Activated CD8-positive, alpha-beta memory T cell treated with anti-CD3 and anti-CD28 coated beads, Interleukin-2, amount 10 ng/mL, durations not matched to agents 7 days and 5 days (primary cell): ENCODE measurements around the gene SEPSECS. TPM values are rescaled to one million over a fixed set of nuclear protein-coding genes. Genes with fewer than 3 reads are reported as not detected.

ENCODE experiments used
- ATAC-seq: fragments of 150-1000 bp; cut with Tn5 transposase; one replicate; pipeline ENCODE4 v1.10.0; 2021; ENCODE audit warnings: moderate library complexity
- CTCF ChIA-PET: fragments of 350-600 bp; sonication (Branson Sonifier 250); formaldehyde crosslinking; loops from one replicate; lab custom pipeline; 2021; ENCODE audit warnings: antibody characterized with exemption; lab: Charles Lee
- DNase-seq: peaks from one replicate; pipeline ENCODE4 v3.0.0-alpha.2; 2020
- H3K27ac Mint-ChIP-seq: one replicate; pipeline ENCODE4 v1.8.0; 2021; ENCODE audit warnings: mild to moderate bottlenecking, mixed read lengths
- H3K27me3 Mint-ChIP-seq: one replicate; pipeline ENCODE4 v1.8.0; 2021; ENCODE audit warnings: mixed read lengths
- H3K36me3 Mint-ChIP-seq: one replicate; pipeline ENCODE4 v1.8.0; 2021; ENCODE audit warnings: mild to moderate bottlenecking, mixed read lengths
- H3K4me1 Mint-ChIP-seq: one replicate; pipeline ENCODE4 v1.8.0; 2021; ENCODE audit warnings: mixed read lengths
- H3K4me3 Mint-ChIP-seq: one replicate; pipeline ENCODE4 v1.8.0; 2021; ENCODE audit warnings: mild to moderate bottlenecking, moderate library complexity, mixed read lengths
- H3K9me3 Mint-ChIP-seq: one replicate; pipeline ENCODE4 v1.8.0; 2022; ENCODE audit warnings: low read depth, mixed read lengths
- total RNA-seq, 2 experiments: library from RNA; stranded (reverse); gene quantifications; one replicate each; pipeline ENCODE4 v1.2.3, GENCODE V29; 2021

The SEPSECS gene
- total RNA-seq, 2 experiments from 2014 or later = 12.9 TPM

DNA sequence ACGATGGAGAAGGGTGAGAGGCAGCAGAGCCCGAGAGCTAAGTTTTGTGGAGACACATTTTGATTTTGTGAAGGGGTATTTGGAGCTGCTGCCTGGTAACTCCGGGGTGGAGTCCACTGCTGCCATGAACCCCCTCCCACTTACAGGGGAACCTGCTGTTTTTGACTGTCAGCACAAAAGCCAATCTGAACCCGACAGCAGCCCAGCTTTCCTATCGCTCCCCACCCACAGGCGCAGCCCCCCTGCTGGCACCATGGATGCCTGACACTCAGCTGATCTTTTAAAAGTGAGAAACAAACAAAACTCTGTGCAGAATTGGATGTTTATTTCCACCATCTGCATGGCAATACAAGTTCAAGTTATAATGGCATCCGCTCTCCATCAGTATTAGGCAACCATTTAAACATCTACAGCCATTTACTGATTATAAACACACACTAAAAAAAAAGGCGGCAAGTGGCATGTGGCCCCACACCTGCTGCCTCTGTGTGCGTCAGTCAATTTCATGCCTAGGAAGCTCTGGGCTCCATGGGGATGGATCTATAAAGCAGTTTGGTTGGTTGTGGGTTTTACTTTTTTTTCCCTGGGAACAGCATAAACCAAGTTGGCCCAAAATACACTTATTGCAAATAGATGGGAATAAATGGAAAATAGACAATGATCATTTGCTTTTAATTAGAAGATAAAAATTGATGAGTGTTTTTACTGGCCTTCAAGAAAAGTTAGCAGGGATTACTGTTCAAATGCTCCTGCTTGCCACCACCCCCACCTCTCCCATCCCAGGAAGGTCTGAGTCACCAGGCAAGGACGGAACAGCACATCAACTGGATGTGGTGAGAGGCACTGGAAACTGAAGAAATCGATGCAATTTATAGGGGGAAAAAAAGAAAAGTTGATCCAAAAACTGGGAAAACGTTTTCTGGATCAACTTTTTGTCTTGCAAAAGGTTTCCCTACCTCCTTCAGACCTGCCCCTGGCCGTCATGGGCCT is 46.0 kb downstream of the SEPSECS start:
- Mint-ChIP-seq H3K4me1 (no peaks in the 10 kb centered on the region), H3K36me3 (peaks cover 2% of the 10 kb centered on the region), H3K9me3 (no peaks in the 10 kb centered on the region), H3K4me3 (no peak overlapping the region), H3K27me3 (no peaks in the 10 kb centered on the region), H3K27ac (no peak overlapping the region)
- ATAC-seq (no peak), DNase-seq (no peak)
- CTCF ChIA-PET = no interaction called here

DNA sequence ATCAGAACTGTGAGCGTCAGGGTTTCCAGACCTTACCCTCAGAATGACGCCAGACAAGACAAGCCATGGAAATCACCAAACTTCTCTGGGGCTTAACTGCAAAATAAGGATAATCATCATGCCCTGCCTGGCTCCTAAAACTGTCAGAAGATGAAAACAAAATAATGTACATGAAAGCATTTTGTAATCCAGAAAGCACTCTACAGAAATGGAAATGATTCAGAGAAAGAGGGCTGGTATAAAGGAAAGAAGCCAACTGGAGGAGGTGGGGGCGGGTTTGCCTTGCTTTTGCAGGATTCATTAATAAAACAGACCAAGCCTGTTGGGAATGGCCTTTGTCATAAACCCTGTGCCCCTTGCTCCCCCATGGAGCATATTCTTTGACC is 47.3 kb downstream of the SEPSECS start:
- ATAC-seq (no peak), DNase-seq (no peak)
- no peaks in the 10 kb centered on the region for H3K27me3 Mint-ChIP-seq
- H3K4me1 Mint-ChIP-seq = no peaks in the 10 kb centered on the region
- CTCF ChIA-PET = no interaction called here
- H3K9me3 Mint-ChIP-seq = no peaks in the 10 kb centered on the region
- no peak overlapping the region for H3K27ac Mint-ChIP-seq
- H3K4me3 Mint-ChIP-seq = no peak overlapping the region
- no peaks in the 10 kb centered on the region for H3K36me3 Mint-ChIP-seq

DNA sequence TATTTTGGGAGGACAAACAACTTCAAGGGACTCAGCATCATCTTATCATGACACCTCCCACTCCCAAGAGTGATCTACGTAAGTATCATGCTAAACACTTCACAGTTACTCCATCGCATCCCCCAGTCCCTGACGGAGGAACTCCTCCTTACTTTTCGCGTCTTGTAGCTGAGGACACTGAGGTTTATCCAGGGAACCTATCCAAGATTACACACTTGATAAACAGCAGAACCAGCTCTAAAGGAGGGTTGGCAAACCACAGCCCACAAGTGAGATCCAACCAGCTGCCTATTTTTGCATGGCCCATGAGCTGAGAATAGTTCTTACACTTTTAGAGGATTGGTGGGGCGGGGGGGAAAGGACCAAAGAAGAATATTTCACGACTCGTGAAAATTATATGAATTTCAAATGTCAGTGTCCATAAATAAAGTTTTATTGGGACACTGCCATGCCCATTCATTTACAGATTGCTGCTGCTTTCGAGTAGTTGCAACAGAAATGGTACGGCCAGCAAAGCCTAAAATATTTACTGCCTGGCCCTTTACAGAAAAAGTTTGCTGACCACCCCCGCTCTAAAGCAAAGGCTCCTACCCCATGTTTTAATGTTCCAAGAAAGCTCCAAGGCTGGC is 47.8 kb downstream of the SEPSECS start:
- CTCF ChIA-PET = no interaction called here
- Mint-ChIP-seq H3K36me3 (no peaks in the 10 kb centered on the region), H3K4me3 (no peak overlapping the region)

DNA sequence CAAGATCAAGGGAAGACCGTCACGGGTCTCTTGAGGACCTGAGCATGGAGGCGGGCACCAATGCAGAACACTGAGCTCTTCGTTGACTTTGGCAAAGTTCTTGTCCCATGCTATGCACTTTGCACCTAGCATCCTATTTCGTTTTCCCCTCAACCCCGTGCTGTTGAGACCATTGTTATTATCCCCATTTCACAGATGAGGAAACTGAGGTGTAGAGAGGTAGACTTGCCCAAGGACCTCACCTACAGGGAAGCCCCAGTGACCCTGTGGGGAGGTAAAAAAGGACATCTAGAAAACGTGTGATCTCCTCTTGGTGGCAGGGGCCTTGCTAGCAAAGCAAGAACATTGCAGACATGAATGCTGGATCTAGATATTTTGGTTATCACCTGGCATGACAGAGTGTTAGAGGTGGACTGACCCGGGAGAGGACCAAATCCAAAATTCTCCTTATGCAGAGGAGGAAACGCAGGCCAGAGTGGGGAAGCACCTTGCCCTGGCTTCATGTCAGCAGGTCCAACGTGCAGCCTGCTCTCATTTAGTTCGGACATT is 48.5 kb downstream of the SEPSECS start:
- CTCF ChIA-PET = no interaction called here
- H3K4me1 Mint-ChIP-seq = no peaks in the 10 kb centered on the region
- H3K27me3 Mint-ChIP-seq = no peaks in the 10 kb centered on the region
- no peaks in the 10 kb centered on the region for H3K36me3 Mint-ChIP-seq
- no peak overlapping the region for H3K4me3 Mint-ChIP-seq
- H3K27ac Mint-ChIP-seq = no peak overlapping the region
- H3K9me3 Mint-ChIP-seq = no peaks in the 10 kb centered on the region
- DNase-seq (no peak), ATAC-seq (no peak)

More for the DNA sequence above, 47.8 kb downstream of the SEPSECS start:
- H3K4me1 Mint-ChIP-seq = no peaks in the 10 kb centered on the region
- DNase-seq (no peak), ATAC-seq (no peak)
- no peaks in the 10 kb centered on the region for H3K9me3 Mint-ChIP-seq
- H3K27me3 Mint-ChIP-seq = no peaks in the 10 kb centered on the region
- no peak overlapping the region for H3K27ac Mint-ChIP-seq

DNA sequence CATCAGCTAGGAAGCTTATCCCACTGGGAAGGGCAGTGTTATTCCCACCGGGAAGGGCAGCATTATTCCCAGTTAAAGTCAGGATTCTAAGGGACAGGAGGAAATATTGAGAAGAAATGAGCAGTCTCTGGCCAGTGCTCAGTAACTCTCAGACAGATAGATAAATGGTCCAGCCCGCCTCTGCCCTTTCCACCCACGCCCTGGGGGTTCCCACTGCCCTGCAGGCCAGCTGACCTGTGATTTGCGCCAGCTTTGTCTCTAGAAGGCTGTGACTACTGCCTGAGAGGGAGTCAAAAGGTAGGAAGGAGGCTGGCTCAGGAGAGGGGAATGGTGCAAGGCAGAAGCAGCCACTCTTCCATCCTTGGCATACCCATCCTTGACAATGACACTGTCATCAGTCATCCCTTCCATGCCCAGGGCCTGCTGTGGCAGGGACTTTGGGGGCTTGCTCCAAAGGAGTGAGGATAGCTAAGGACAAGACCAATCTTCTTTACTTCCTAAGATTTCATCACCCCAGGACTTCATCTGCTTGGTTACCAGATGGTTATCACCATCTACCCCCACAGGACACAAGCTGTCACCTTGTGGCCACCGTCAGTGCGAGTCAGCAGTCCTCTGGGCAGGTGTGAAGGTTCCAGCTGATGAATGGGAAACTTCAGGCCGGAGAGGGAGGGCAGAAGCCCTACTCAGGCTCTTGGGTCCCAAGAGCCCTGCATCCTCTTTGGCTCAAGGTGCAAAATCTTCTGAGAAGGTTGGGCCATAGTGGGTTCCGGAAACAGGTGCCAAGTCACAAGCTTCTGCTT is 49.5 kb downstream of the SEPSECS start:
- Mint-ChIP-seq H3K27me3 (no peaks in the 10 kb centered on the region), H3K4me3 (no peak overlapping the region), H3K4me1 (no peaks in the 10 kb centered on the region), H3K36me3 (no peaks in the 10 kb centered on the region), H3K27ac (no peak overlapping the region), H3K9me3 (no peaks in the 10 kb centered on the region)
- DNase-seq = no peak
- no peak for ATAC-seq
- CTCF ChIA-PET = interaction anchor here (1.1 kb wide), 1 partner anchor 34 kb away, joined by 3 read pairs; no protein-coding TSS in a partner anchor

DNA sequence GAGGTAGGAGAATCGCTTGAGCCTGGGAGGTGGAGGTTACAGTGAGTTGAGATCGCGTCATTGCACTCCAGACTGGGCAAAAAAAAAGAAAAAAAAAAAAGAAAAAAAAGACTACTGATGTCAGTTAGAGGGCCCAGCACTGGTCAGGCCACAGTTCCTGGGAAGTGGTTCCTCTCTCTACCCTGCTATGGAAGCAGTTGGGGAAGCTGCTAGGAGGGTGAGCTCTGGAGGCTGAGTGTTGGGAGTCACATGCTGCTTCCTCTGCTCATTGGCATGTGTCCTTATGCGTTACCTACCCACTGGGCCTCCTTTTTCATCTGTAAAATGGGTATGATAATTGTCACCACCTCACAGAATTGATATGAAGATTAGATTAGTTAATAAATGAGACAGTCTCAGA is 50.7 kb downstream of the SEPSECS start:
- H3K36me3 Mint-ChIP-seq = no peaks in the 10 kb centered on the region
- H3K9me3 Mint-ChIP-seq = no peaks in the 10 kb centered on the region
- H3K4me1 Mint-ChIP-seq = no peaks in the 10 kb centered on the region
- CTCF ChIA-PET = interaction anchor here (1.1 kb wide), 1 partner anchor 35 kb away, joined by 3 read pairs; no protein-coding TSS in a partner anchor
- DNase-seq (no peak), ATAC-seq (no peak)
- no peak overlapping the region for H3K27ac Mint-ChIP-seq
- H3K27me3 Mint-ChIP-seq = peaks cover 3% of the 10 kb centered on the region
- H3K4me3 Mint-ChIP-seq = no peak overlapping the region

DNA sequence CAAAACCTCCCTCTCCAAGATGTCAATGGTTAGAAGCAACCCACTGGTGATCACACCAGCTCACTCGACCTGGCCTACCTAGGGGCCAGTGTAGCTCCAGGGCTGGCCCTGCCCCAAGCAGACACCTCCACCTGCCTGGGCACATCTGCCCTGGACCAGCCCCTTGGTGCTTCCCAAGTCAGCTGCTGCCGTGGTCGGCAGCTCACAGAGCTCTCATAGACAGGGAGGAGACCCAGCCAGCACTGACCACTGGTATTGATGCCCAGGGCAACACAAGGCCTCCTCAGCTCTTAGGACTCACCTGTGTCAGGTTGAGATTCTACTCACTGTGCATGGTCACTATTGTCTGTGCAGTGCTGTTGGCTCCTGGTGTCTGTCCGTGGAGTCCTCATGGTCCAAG is 51.7 kb downstream of the SEPSECS start:
- DNase-seq (no peak), ATAC-seq (no peak)
- Mint-ChIP-seq H3K4me3 (no peak overlapping the region), H3K27ac (no peak overlapping the region), H3K4me1 (no peaks in the 10 kb centered on the region), H3K9me3 (no peaks in the 10 kb centered on the region), H3K36me3 (no peaks in the 10 kb centered on the region), H3K27me3 (peaks cover 6% of the 10 kb centered on the region)
- CTCF ChIA-PET = interaction anchor here (1.1 kb wide), 1 partner anchor 129 kb away, joined by 4 read pairs; no protein-coding TSS in a partner anchor

DNA sequence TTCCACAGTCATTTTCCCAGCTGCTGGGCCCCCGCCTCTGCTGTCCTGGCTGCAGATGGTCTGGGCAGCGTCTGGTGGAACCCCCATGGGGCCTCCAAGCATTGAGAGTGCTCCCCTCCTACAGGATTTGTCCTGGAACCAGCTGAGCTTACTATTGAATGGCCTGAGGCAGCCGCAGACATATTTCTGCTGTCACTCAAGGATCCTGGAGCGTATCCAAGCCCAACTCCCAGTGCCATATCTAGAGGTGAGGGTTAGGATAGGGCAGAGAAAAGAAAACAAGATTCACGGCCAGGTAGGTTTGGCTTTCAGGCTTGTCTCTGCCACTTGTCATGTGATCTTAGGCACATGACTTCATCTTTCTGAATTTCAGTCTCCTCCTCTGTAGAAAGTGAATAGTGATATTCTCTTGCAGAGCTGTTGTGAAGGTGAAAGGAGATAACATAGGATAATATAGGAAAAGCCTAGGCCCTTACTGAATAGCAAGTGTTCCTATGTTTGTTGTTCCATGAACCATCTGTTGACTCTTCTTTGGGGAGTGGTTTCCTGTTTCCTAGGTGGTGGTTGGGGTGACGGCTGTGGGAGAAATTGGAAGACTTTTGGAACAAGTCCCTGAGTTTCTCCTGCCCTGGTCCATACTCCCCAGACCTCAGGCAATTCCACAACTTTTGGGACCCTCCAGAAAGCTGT is 52.3 kb downstream of the SEPSECS start:
- CTCF ChIA-PET = interaction anchor here (1.1 kb wide), 1 partner anchor 128 kb away, joined by 4 read pairs; no protein-coding TSS in a partner anchor
- Mint-ChIP-seq H3K27ac (no peak overlapping the region), H3K27me3 (peaks cover 9% of the 10 kb centered on the region), H3K36me3 (no peaks in the 10 kb centered on the region), H3K4me3 (no peak overlapping the region), H3K9me3 (no peaks in the 10 kb centered on the region), H3K4me1 (no peaks in the 10 kb centered on the region)
- DNase-seq = no peak
- ATAC-seq = no peak

DNA sequence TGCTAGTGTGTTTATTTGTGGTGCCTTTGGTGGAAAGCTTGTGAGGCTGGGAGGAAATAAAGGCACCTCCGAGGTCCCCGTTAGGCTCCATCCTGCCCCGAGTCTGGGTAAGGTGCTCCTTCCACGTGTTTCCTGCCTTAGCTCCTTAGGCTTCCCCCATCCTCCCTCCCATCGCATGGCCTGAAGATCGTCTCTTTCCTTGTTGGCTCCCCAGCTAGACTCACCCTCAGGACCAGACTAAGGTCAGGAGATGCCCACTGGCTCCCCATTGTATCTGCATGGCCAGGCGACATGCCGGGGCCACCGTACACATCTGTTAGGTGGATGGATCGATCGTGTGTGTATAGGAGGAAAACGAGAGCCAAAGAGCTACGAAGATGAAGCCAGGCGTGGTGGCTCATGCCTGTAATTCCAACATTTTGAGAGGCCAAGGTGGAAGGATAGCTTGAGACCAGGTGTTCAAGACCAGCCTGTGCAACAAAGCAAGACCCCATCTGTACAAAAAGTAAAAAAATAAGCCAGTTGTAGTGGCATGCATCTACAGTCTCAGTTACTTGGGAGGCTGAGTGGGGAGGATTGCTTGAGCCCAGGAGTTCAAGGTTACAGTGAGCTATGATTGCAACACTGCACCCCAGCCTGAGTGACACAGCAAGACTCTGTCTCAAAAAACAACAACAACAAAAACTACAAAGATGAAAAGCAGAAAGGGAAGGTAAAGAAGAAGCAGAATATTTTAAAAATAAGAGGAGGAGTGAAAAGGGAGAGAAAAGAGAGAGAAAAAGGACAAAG is 53.7 kb downstream of the SEPSECS start:
- CTCF ChIA-PET = no interaction called here
- H3K36me3 Mint-ChIP-seq = no peaks in the 10 kb centered on the region
- no peaks in the 10 kb centered on the region for H3K9me3 Mint-ChIP-seq
- DNase-seq (no peak), ATAC-seq (no peak)
- H3K4me1 Mint-ChIP-seq = no peaks in the 10 kb centered on the region
- H3K27ac Mint-ChIP-seq = no peak overlapping the region
- no peak overlapping the region for H3K4me3 Mint-ChIP-seq
- H3K27me3 Mint-ChIP-seq = peaks cover 9% of the 10 kb centered on the region

DNA sequence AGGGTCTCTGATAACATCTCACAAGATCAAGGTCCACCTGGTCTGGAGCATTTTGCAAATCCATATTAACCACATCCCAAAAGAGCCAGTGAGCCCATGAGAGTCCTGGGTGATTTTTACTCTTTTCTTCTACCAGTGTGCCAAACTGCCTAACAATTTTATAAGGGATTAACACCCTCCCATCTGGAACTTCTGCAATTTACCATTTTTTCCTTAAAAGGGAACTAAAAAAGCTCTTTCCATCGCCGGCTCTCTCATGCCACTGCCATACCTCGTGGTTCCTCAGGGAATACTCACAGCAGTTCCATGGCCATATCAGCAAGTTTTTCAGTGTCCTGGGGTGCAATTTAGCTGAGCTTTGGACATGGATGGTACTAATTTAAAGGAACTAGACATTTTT is 55.7 kb downstream of the SEPSECS start:
- Mint-ChIP-seq H3K36me3 (no peaks in the 10 kb centered on the region), H3K27me3 (peaks cover 9% of the 10 kb centered on the region), H3K27ac (no peak overlapping the region), H3K4me1 (no peaks in the 10 kb centered on the region), H3K4me3 (no peak overlapping the region), H3K9me3 (no peaks in the 10 kb centered on the region)
- DNase-seq (no peak), ATAC-seq (no peak)
- CTCF ChIA-PET = interaction anchor here (1.1 kb wide), 1 partner anchor 15 kb away, joined by 3 read pairs; no protein-coding TSS in a partner anchor

DNA sequence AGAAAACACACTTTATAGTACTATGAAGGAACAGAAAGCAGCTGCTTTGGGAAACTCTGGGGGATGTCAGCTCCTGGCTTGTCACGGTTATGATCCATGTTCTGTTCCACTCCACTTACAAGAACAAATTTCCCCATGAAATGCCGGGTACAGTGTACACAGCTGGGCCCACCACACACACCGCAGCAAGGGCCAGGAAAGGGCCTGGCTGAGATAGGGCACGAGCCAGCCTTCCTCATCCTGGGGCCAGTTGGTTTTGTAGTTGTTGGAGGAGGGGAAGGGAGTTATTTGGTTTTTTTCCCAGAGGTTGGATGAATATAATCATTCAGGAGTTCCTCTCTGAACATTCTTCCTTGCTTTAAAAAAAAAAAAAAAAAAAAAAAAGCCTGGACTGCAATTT is 56.8 kb downstream of the SEPSECS start:
- no peak for DNase-seq
- no peak overlapping the region for H3K4me3 Mint-ChIP-seq
- no peaks in the 10 kb centered on the region for H3K36me3 Mint-ChIP-seq
- no peaks in the 10 kb centered on the region for H3K9me3 Mint-ChIP-seq
- CTCF ChIA-PET = interaction anchor here (1.1 kb wide), 1 partner anchor 16 kb away, joined by 3 read pairs; no protein-coding TSS in a partner anchor
- no peak for ATAC-seq
- peaks cover 9% of the 10 kb centered on the region for H3K27me3 Mint-ChIP-seq
- no peak overlapping the region for H3K27ac Mint-ChIP-seq
- no peaks in the 10 kb centered on the region for H3K4me1 Mint-ChIP-seq

DNA sequence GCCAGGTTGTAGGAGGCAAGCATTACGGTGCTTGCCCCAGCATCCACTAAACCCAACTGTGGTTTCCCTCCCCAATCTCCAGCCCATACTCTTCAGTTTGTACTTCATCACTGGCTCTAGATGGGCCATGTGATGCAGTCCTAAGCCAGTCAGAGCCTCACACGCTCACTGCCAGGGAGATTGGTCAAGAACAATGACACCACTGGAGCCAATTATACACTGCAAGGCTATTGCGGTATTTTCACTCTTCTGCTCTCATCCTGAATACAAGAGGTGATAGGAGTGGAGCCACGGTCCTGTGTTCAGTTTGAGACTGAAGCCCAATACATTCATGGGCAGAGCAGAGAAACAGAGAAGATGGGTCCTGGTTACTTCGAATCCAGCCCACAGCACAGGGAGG is 58.4 kb downstream of the SEPSECS start:
- no peak for ATAC-seq
- no peak overlapping the region for H3K27ac Mint-ChIP-seq
- no peaks in the 10 kb centered on the region for H3K9me3 Mint-ChIP-seq
- DNase-seq = no peak
- no peaks in the 10 kb centered on the region for H3K4me1 Mint-ChIP-seq
- H3K36me3 Mint-ChIP-seq = no peaks in the 10 kb centered on the region
- no peak overlapping the region for H3K4me3 Mint-ChIP-seq
- peaks cover 9% of the 10 kb centered on the region for H3K27me3 Mint-ChIP-seq
- CTCF ChIA-PET = no interaction called here
